ENCODE results near the gene TF. TPM values are rescaled to one million over a fixed set of nuclear protein-coding genes. Genes with fewer than 3 reads are reported as not detected.

The TF gene
- total RNA-seq, 1 donor from 2014 or later = 0.13 TPM

DNA sequence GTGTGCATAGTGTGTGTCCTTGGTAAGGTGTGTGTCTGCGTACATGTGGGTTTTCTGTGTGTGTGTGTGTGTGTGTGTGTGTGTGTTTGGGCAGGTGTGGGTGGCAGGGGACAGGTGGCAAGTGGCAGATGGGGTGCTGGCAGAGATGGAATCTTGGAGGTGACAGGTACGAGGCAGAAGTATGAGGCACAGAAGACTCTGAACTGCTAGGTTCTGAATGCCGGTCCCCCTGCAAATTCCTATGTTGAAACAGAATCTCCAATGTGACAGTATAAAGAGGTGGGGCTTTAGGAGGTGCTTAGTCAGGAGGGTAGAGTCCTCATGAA lies 89.2 kb downstream of the TF start:
- no peak for DNase-seq (ENCODE audit: low read depth in 2 of 2)

- DNase-seq (ENCODE audit: low read depth in 2 of 2) = no peak
Observed at GRCh38 chr3:133835961-133836360, 89.8 kb downstream of the TF start.

- DNase-seq (ENCODE audit: low read depth in 2 of 2) = no peak
Observed at GRCh38 chr3:133836497-133837158, 90.4 kb downstream of the TF start.

DNA sequence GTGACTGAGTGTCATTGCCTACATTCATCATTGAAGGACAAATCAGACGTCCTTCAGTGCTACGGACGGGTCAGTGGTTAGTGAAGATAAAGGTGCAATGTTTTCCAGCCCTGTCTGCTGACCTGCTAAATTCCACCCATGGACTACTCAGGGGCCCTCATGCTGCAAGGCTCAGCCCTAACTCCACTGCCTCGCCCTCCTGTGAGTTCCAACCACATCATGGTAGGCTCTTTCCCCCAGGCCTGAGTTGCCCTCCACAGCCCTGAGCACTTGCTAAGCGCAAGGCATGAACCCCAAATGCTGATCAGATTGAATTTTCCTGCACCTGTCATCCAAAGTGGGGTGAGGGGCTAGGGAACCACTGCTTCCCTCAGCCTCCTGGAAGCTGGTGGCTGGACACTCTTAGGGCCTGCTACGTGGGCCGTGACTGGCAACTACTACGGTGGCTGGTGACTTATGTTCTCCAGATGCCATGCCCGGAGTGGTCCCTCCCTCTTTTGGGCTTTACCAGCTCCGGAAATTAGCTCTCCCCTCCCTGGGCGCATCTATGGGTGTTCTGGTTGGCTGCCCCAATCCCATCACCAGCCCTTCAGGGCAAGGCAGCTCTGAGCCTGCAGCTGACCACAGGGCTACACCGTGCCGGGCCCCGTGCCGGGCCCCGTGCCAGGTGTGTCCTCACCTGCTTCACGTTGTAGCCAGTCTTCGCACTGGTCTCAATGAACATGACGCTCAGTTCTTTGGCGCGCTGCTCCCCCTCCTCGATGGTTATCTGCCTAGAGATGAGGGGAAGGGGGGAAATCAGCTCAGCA lies 91.5 kb downstream of the TF start:
- DNase-seq (ENCODE audit: low read depth in 2 of 2) = no peak

- no peak for DNase-seq (ENCODE audit: low read depth in 2 of 2)
Observed at GRCh38 chr3:133838296-133838789, 92.2 kb downstream of the TF start.

DNA sequence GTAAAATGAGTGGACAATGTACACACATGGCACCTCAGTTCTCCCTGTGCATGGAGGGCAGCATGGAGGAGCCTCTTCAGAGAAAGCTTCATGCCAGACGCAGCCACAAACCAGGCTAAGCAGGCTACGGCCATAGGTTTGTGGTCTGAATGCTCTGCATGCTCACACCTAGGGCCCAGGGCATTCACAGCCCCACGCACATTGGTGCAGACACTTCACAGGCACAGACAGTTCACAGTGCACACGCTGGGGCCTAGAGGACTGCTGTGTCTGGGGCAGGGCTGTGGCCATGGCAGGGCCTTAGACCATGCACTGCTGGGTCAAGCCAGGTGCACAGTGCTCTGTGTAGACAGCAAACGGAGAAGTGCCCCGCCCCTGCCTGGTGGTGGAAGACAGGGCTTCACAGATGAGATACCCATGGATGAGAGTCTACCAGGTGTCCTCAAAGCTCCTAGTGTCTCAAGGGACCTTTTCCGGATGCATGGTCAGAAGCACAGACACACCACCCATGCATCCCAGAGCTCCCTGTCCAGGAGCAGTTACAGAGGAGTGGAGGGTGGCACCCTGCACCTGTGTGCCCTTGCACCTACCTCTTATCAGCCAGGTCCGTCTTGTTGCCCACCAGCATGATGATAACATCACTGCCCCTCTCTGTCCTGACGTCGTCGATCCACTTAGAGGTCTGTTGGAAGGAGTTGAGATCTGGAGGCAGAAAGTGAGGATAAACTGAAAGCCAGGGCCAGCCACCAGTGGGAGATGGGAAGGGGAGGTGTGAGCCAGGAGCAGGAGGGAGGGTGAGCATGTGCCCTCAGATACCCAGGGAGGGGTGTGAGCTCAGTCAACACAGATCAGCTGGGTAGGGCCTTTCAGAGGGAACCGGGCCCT lies 93.0 kb downstream of the TF start:
- no peak for DNase-seq (ENCODE audit: low read depth in 2 of 2)

GRCh38 chr3:133840055-133840737 lies 94.0 kb downstream of the TF start:
- no peak for DNase-seq (ENCODE audit: low read depth in 2 of 2)

DNA sequence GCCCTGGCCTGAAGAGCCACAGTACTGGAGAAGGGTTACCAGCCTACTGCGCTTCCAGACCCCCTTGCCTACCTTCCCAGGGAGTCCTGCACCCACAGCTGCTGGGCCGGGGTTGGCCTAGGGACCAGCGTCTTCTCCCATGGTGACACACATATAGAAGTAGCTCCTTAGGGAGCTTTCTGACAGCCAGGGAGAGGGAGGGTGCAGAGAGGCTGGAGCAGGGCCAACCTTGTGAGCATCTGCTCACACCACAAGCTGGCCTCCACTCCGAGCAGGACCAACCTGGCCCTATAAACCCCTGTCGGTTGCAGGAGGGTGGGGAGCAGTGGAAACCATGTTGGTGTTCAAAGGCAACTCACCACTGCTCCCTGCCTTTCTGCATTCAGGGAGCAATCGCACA lies 94.6 kb downstream of the TF start:
- DNase-seq (ENCODE audit: low read depth in 2 of 2) = no peak

GRCh38 chr3:133841196-133841595 lies 95.0 kb downstream of the TF start:
- DNase-seq (ENCODE audit: low read depth in 2 of 2) = no peak

DNA sequence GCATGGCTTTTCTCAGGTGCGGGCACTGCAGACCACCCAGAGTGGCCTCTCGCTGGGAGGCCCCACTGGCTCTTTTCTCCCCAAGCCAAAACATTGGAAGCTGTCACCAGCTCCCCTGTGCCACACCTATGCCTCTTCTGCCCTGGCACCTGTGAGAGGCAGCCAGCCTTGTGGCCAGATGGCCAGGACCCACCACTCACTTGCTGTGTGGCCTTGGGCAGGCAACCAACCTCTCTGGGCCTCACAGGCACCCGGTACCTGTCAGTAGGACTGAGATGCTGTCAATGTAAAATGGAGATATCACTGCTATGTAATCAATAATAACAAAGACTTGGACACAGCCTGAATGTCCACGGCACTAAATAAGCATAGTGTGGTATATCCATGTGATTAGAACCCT lies 96.0 kb downstream of the TF start:
- DNase-seq (ENCODE audit: low read depth in 2 of 2) = no peak

- no peak for DNase-seq (ENCODE audit: low read depth in 2 of 2)
Observed at GRCh38 chr3:133843634-133844033, 97.4 kb downstream of the TF start.

- no peak for DNase-seq (ENCODE audit: low read depth in 2 of 2)
Observed at GRCh38 chr3:133845127-133845526, 98.9 kb downstream of the TF start.

Other genes with a start within 250 kb of the TF start
- 152 and 154 TPM in 2 replicates for gene CDV3, start 172.7 kb upstream of the TF start, total RNA-seq
- 24.6 and 24.9 TPM in 2 replicates for gene TOPBP1, start 84.5 kb upstream of the TF start, total RNA-seq
- 49.8 and 60.3 TPM in 2 replicates for gene SRPRB, start 59.4 kb downstream of the TF start, total RNA-seq
- 0.39 and 1.6 TPM in 2 replicates for gene RAB6B, start 149.5 kb downstream of the TF start, total RNA-seq

All from dermis microvascular lymphatic vessel endothelial cell (primary cell).